Activated CD8-positive, alpha-beta memory T cell treated with anti-CD3 and anti-CD28 coated beads, Interleukin-2, amount 50 U/mL, for 48 hours (primary cell): Measurements from ENCODE around the gene PRR23C.
"Not testable (repeated sequence)": the region's sequence is repeated elsewhere in the genome, so short reads cannot be mapped to it uniquely, and the experiment has no call there.

Experiments
- DNase-seq: peaks from one replicate; pipeline ENCODE4 v3.0.0-alpha.2; 2020

PRR23C gene

DNA sequence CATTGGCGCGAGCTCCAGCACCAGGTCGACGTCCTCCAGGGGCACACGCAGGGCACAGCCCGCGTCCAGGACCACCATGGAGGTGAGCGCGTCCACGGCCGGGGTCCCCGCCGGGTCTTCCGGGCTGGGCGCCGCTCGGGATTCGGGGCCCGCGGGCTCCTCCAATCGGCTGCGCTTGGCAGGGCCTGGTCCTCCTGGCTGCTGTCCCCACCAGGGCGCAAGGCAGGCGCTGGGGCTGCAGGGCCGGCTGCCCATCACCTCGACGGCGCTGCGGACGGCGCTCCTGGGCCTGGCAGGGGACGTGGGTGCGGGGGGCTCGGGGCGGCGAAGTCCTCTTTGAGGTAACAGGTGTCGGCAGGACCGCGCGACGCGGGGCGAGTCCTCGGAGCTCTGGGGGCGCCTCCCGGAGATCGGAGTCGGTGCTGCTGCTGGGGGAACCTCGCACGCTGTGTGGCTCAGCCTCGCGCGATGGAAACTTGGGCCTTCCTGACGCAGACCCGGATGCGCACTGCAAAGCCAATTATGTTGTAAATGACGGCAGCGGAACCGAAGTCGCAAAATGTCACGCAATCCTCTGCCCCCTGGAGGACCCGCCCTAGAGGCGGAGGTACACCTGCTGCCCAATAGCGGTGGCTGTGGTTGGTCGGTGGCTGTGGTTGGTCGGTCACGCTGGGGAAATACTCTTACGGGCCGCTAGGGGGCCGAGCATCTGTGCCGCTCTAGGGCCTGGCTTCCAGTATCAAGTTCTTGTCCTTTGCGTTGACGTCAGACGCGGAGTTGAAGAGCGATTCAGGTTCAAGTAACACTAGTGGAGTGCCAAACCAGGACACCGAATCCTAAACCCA is at the start of gene PRR23C:
Gene PRR23C (minus strand): TSS at position 527 of the 845 bp plus-strand sequence. CDS start 272 bp downstream, at position 255.
- no peak for DNase-seq

DNA sequence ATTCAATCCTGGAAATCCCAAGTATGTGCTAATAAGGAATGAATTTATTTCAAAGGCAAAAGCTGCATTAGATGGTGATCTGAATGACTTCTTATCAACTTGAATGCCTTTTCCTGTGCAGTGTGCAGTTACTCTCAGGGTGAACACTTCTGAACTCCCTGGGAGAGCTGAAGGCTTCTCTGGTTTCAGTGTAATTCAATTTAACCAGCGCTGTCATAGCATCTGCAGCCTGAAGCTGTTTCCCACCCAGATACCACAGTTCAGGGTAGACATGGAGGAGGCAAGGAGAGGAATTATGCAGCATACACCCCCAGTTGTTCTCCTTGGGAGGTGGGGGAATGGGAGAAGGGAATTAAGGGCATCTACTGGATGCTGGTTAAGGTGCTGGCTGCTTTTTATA is 49.1 kb upstream of the PRR23C start:
- no peak for DNase-seq

GRCh38 chr3:139088462-139089324 is 44.0 kb upstream of the PRR23C start:
- no peak for DNase-seq

GRCh38 chr3:139087621-139088020 is 42.9 kb upstream of the PRR23C start:
- no peak for DNase-seq

GRCh38 chr3:139084176-139084575 is 39.5 kb upstream of the PRR23C start:
- DNase-seq: no peak

DNA sequence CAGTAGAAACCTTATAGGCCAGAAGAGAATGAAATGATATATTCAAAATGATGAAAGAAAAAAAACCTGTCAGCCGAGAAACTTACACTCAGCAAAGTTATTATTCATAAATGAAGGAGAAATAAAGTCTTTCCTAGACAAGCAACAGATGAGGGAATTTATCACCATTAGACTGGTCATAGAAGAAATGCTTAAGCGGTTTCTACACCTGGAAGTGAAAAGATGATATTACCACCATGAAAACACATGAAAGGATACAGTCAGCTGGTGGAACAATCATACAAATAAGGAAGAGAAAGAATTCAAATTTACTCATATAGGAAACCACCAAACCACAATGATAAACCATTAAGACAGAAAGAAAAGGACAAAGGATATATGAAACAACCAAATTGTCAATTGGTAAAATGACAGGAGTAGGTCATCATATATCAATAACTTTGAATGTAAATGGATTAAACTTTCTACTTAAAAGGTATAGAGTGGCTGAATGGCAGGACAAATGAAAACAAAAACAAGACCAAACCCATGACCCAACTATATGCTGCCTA is 29.9 kb upstream of the PRR23C start:
- DNase-seq: no peak

DNA sequence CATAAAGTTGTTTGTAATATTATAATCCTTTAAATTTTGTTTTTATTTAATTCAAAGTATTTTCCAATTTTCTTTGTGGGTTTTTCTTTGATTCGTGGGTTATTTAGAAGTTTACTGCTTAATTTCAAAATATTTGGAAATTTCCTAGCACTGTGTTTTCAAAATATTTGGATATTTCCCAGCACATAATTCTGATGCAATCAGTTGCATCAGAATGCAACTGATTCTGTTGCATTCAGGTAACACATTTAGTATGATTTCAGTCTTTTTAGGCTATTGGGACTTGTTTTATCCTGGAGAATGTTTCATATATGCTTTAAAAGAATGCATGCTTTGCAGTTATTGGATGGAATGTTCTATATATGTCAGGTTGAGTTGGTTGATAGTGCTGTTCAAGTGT is 18.2 kb upstream of the PRR23C start:
- no peak for DNase-seq

- DNase-seq: no peak
Measured at GRCh38 chr3:139052802-139053600, 8.3 kb upstream of the PRR23C start.

DNA sequence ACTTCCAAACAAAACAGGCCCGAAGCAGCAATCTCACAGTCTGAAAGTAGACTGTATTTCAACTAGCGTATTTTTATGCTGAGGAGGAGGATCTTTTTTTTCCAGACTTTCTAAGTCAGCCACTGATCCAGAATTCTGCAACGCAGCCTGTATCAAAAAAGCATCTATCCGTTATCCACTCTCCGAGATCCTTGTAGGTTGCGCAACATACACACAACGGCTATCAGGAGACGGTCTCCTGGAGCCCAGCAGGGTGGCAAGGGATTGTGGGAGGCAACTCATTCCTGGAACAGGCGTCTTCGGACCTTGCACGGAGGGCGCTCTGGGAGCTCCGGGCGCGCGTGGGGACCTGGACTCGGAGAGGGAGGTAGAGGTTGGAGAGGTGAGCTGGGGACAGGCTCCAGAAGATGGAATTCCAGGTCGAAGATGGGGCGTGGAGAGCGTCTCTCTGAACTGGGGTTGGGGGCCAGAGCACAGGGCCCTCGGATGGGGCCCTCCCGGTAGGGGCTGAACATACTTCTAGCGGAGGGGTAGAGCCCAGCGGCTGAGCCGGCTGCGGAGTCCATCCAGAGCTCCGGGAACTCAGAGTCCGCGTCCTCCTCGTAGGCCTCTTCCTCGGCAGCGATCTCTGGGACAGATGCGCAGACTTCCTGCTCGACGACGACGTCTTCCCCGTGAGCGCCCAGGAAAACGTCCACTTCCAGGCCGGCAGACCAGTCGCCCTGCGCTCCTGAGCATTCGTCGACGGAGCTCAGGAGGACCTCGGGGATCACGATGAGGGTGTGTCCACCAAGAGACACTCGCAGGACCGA is 932 bp downstream of the PRR23C start:
- no peak for DNase-seq

GRCh38 chr3:139037478-139037877 is 7.2 kb downstream of the PRR23C start:
- DNase-seq: no peak

GRCh38 chr3:139032326-139033002 is 12.2 kb downstream of the PRR23C start:
- DNase-seq: no peak

DNA sequence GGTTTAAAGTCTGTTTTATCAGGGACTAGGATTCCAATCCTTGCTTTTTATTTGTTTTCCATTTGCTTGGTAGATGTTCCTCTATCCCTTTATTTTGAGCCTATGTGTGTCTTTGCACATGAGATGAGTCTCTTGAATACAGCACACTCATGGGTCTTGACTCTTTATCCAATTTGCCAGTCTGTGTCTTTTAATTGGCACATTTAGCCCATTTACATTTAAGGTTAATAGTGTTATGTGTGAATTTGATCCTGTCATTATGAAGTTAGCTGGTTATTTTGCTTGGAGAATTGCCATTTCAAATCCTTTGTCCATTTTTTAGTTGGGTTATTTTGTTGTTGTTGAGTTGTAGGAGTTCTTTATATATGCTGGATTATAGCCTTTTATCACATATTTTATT is 14.1 kb downstream of the PRR23C start:
- not testable (repeated sequence) for DNase-seq

DNA sequence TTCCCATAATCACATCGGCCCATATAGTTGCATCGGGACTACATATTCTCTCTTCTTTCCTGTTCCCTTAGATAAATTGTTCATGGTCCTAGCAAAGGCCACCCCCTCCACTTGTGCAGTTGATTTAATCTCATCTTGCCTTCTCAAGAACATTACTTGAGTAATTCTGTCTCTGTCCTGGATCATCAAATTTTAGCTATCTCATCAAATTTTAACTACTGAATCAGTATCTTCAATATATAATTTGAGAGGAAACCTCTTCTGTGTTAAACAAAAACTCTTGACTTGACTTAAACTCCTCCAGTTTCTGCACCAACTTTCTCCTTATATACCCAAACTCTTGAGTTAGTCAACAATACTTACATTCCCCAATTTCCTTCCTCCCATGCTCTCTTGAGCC is 19.7 kb downstream of the PRR23C start:
- DNase-seq: no peak

DNA sequence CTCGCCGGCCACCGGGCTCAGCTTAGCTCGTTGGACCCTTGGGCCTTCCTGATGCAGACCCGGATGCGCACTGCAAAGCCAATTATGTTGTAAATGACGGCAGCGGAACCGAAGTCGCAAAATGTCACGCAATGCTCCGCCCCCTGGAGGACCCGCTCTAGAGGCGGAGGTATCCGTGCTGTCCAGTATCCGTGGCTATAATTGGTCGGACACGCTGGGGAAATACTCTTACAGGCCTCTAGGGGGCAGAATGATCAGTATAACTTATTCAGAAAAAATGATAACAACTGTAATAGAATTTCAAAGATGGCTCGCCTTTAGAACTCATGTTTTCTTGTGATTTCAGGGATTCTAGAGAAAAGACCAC is 23.8 kb downstream of the PRR23C start, which contains the start of gene PRR23B:
Gene PRR23B (minus strand): TSS at position 59 of the 367 bp plus-strand sequence. CDS start 265 bp downstream, outside the sequence.
- no peak for DNase-seq

DNA sequence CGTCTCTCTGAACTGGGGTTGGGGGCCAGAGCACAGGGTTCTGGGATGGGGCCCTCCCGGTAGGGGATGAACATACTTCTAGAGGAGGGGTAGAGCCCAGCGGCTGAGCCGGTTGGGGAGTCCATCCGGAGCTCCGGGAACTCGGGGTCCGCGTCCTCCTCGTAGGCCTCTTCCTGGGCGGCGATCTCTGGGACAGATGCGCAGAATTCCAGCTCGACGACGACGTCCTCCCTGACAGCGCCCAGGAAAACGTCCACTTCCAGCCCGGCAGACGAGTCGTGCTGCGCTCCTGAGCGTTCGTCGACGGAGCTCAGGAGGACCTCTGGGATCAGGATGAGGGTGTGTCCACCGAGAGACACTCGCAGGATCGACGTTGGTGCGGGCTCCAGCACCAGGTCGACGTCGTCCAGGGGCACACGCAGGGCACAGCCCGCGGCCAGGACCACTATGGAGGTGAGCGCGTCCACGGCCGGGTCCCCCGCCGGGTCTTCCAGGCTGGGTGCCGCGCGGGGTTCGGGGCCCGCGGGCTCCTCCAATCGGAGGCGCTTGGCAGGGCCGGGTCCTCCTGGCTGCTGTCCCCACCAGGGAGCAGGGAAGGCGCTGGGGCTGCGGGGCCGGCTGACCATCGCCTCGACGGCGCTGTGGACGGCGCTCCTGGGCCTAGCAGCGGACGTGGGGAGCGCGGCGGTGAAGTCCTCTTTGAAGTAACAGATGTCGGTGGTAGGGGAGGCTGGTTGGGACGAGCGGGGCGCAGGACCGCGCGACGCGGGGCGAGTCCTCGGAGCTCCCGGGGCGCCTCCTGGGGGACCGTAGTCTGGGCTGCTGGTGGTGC is 24.4 kb downstream of the PRR23C start:
- DNase-seq: no peak

- DNase-seq: no peak
Measured at GRCh38 chr3:139016430-139017048, 28.2 kb downstream of the PRR23C start.

GRCh38 chr3:139006051-139006716 is 38.5 kb downstream of the PRR23C start, which contains the start of gene PRR23A:
TSS of gene PRR23A (minus strand) at chr3:139006268. CDS start at chr3:139006268, 0 bp downstream.
- no peak for DNase-seq

DNA sequence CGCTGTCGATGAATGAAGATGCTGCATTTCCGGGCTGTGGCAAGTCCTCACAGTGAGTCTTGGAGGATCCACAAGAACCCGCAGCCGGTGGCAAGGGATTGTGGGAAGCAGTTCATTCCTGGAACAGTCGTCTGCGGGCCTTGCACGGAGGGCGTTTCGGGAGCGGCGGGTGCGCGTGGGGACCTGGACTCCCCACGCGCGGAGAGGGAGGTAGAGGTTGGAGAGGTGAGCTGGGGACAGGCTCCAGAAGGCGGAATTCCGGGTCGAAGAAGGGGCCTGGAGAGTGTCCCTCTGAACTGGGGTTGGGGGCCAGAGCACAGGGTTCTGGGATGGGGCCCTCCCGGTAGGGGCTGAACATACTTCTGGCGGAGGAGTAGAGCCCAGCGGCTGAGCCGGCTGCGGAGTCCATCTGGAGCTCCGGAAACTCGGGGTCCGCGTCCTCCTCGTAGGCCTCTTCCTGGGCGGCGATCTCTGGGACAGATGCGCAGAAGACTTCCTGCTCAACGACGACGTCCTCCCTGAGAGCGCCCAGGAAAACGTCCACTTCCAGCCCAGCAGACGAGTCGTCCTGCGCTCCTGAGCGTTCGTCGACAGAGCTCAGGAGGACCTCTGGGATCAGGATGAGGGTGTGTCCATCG is 39.2 kb downstream of the PRR23C start:
- DNase-seq: no peak
